ENCODE measurements around the gene FBXO36.

GRCh38 chr2:230010501-230010900 is 88.2 kb downstream of the FBXO36 start:
- no peak for TF ChIP-seq MAZ (IDR thresholded peaks at IDR 0.05; ENCODE audit: borderline replicate concordance, low read depth, low read length)
- no peak for TF ChIP-seq MAX (IDR thresholded peaks at IDR 0.05)
- no peak for TF ChIP-seq ESRRA (IDR thresholded peaks at IDR 0.05; ENCODE audit: borderline replicate concordance, low read length)
- TF ChIP-seq HMGXB4 (CRISPR knock-in tag; IDR thresholded peaks at IDR 0.05; ENCODE audit: borderline replicate concordance) = no peak
- TF ChIP-seq CTCF (IDR thresholded peaks at IDR 0.05) = no peak
- no peak for TF ChIP-seq USF2 (IDR thresholded peaks at IDR 0.05)

Data from A549 (cell line).